ENCODE results near the gene REN.

DNA sequence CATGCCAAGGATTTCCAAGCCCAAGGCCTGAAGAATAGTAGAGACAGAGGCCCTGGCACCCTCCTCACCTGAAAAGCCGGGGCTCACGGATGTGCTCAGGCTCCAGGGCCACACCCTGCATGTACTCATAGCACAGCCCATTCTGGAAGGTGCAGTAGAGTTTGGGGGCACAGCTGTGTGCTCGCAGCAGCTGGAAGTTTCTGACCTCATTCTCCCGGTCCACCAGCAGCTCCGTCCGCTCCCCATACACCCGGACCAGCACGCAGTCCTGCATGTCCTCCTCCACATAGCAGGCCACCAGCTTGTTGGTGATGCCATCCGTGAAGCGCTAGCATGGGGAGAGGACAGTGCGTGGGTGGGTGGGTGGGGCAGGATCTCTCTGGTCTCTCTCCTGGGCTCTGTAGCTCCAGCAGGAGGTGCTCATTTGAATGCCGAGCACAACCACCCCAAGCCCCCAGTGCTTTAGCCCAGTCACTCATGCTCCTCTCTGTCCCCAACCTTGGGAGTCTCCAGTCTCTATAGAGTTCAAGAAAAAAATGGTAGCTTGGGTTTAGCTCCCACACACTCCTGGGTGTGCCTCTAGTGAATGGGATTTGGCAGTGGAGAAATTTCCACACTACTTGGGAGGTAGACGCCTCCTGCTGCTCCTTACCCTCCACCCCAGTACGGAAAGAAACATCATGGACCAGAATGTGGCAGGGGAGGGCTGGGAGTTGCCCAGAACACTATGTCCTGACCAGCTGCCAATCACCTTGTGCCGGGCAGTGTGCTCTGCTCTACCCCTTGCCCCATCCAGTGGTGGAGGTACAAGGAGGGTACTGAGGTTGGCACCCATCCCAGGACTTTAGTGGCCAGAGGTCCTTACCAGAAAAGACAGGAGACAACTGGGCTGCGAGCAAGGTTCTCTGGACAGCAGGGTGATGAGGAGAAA is 16.2 kb downstream of the REN start:
- TF ChIP-seq POLR2AphosphoS5 (IDR thresholded peaks at IDR 0.05; ENCODE audit: low read depth, low read length): no peak
- no peak for TF ChIP-seq TAF1 (IDR thresholded peaks at IDR 0.05; ENCODE audit: low read depth, low read length)
- TF ChIP-seq POLR2A (IDR thresholded peaks at IDR 0.05; ENCODE audit: low read depth, low read length): no peak
- TF ChIP-seq SPI1 (IDR thresholded peaks at IDR 0.05; ENCODE audit: low read depth, low read length): no peak

Data from GM12891 (cell line).